Endothelial cell of umbilical vein (primary cell): ENCODE results near the gene CLEC16A. TPM values are rescaled to one million over a fixed set of nuclear protein-coding genes. Genes with fewer than 3 reads are reported as not detected.

ENCODE experiments used
- BruUV-seq: library from RNA; stranded (reverse); fragments of 400-500 nt; replicated peaks from 2 replicates; lab custom pipeline; 2021; lab: Mats Ljungman, UMichigan
- CTCF ChIA-PET: fragments of 300-600, 350-600 bp; sonication (Branson Sonifier 250); formaldehyde crosslinking; loops from one replicate; lab custom pipeline; 2021; ENCODE audit warnings: antibody characterized with exemption, inconsistent platforms; lab: Charles Lee
- POLR2A ChIA-PET: fragments of 300-600, 350-600 bp; sonication (Branson Sonifier 250); formaldehyde crosslinking; loops from one replicate; lab custom pipeline; 2021; ENCODE audit warnings: antibody characterized with exemption, inconsistent platforms; lab: Charles Lee
- DNase-seq: peaks from one replicate; pipeline ENCODE4 v3.0.0-alpha.2; 2011; ENCODE audit warnings: low read depth, low spot score
- FAIRE-seq: peaks from 2 replicates; lab custom pipeline; 2011; peaks lifted over from hg19 to GRCh38; lab: Jason Lieb, UNC
- H2AFZ ChIP-seq: 2 replicates; pipeline ENCODE4 v1.6.0; 2012; ENCODE audit warnings: low read depth, low read length, control low read depth, inconsistent platforms
- H3K27ac ChIP-seq: 2 replicates; pipeline ENCODE4 v1.5.1; 2011; ENCODE audit warnings: low read depth, mild to moderate bottlenecking, control low read depth, low read length, moderate library complexity; ENCODE audit not compliant: insufficient read depth
- H3K27me3 ChIP-seq, 2 experiments: 2 replicates each; pipeline versions ENCODE4 v1.6.0 to v1.6.1; 2011; ENCODE audit warnings: low read length in 2 of 2, mixed read lengths in 1 of 2; ENCODE audit not compliant: control insufficient read depth in 2 of 2, insufficient read depth in 2 of 2
- H3K36me3 ChIP-seq, 2 experiments: 2 replicates in 1 of 2; 3 replicates in 1 of 2; pipeline ENCODE4 v1.5.1; 2011; ENCODE audit warnings: low read length in 2 of 2, mild to moderate bottlenecking in 1 of 2, moderate library complexity in 1 of 2; ENCODE audit not compliant: control insufficient read depth in 2 of 2, insufficient read depth in 2 of 2; ENCODE audit errors: extremely low read depth in 1 of 2
- H3K4me1 ChIP-seq: 3 replicates; pipeline ENCODE4 v1.5.1; 2011; ENCODE audit warnings: mild to moderate bottlenecking, low read length; ENCODE audit not compliant: control insufficient read depth, insufficient read depth; ENCODE audit errors: extremely low read depth
- H3K4me2 ChIP-seq: 2 replicates; pipeline ENCODE4 v1.6.1; 2011; ENCODE audit warnings: low read length, control low read depth, mixed read lengths; ENCODE audit not compliant: insufficient read depth
- H3K4me3 ChIP-seq, 3 experiments: fragments of 200-600 bp in 1 of 3; sonication (generic), shearing (Covaris generic) in 1 of 3; replicated peaks in 1 of 3; 2 replicates each; pipeline ENCODE4 v1.5.1; 2011 to 2016; ENCODE audit warnings: control low read depth in 3 of 3, low read length in 3 of 3, mild to moderate bottlenecking in 2 of 3, inconsistent platforms in 1 of 3, low read depth in 1 of 3, moderate library complexity in 1 of 3; ENCODE audit not compliant: insufficient read depth in 1 of 3
- H3K79me2 ChIP-seq: 2 replicates; pipeline ENCODE4 v1.6.0; 2012; ENCODE audit warnings: low read length, inconsistent platforms; ENCODE audit not compliant: control insufficient read depth, insufficient read depth
- H3K9ac ChIP-seq: replicated peaks from 2 replicates; pipeline ENCODE3; 2011; ENCODE audit warnings: low read length, control low read depth; ENCODE audit not compliant: insufficient read depth; ENCODE audit errors: extremely low read depth
- H3K9me1 ChIP-seq: replicated peaks from 3 replicates; pipeline ENCODE4 v1.6.0; 2011; ENCODE audit warnings: mild to moderate bottlenecking, low read length; ENCODE audit not compliant: control insufficient read depth, insufficient read depth; ENCODE audit errors: extremely low read depth
- H3K9me3 ChIP-seq: replicated peaks from 2 replicates; pipeline ENCODE4 v1.5.1; 2012; ENCODE audit warnings: low read length, inconsistent platforms; ENCODE audit not compliant: control insufficient read depth, insufficient read depth
- H4K20me1 ChIP-seq: replicated peaks from 2 replicates; pipeline ENCODE3; 2011; ENCODE audit warnings: mild to moderate bottlenecking, low read length; ENCODE audit not compliant: control insufficient read depth, insufficient read depth; ENCODE audit errors: extremely low read depth
- EZH2 ChIP-seq: IDR thresholded peaks from 2 replicates; pipeline ENCODE4 v1.6.1; 2012; ENCODE audit warnings: borderline replicate concordance, low read depth, mild to moderate bottlenecking, moderate library complexity, low read length, inconsistent platforms; ENCODE audit not compliant: severe bottlenecking
- FOS ChIP-seq: IDR thresholded peaks from 2 replicates; pipeline ENCODE4 v1.6.1; 2011; ENCODE audit warnings: mild to moderate bottlenecking, low read length, moderate library complexity, borderline replicate concordance; ENCODE audit not compliant: insufficient read depth
- JUN ChIP-seq: IDR thresholded peaks from 2 replicates; pipeline ENCODE4 v1.6.1; 2011; ENCODE audit warnings: borderline replicate concordance, low read depth; ENCODE audit not compliant: insufficient read length, insufficient read depth
- MYC ChIP-seq: IDR thresholded peaks from one replicate; pipeline ENCODE4 v1.6.1; 2011; ENCODE audit warnings: mild to moderate bottlenecking, low read depth, low read length
- POLR2A ChIP-seq: IDR thresholded peaks from 2 replicates; pipeline ENCODE4 v1.6.1; 2012; ENCODE audit warnings: low read depth, mild to moderate bottlenecking, control low read depth, low read length
- dilution Hi-C: fragments of 300-500 bp; cut with MboI; formaldehyde crosslinking; loops from one replicate; pipeline ENCODE4 v1.15.0; 2019; ENCODE audit warnings: low sequenced_read_pairs; ENCODE audit not compliant: extremely low pct_ligation_motif_present
- intact Hi-C: fragments of 100-400 bp; cut with micrococcal nuclease; formaldehyde crosslinking; loops from one replicate; pipeline ENCODE4 v1.10.0; 2022
- polyA plus RNA-seq, 4 experiments: library from polyadenylated mRNA; depleted of rRNA in 3 of 4; stranded (reverse) in 3 of 4; unstranded in 1 of 4; fragments of >200 nt; gene quantifications; 2 replicates each; pipeline versions ENCODE4 v1.2.1 to v1.2.3, GENCODE V29; 2011 to 2012; ENCODE audit warnings: missing spikeins in 1 of 4
- total RNA-seq: library from RNA; stranded (reverse); gene quantifications from 2 replicates; pipeline ENCODE4 v1.2.3, GENCODE V29; 2021
- TF ChIP-seq, protein P1 (sequence below), 2 donors: IDR thresholded peaks; 1 replicate in 1 of 2; 2 replicates in 1 of 2; pipeline ENCODE4 v1.5.1; 2011; ENCODE audit warnings: low read length in 2 of 2, mild to moderate bottlenecking in 2 of 2, moderate library complexity in 2 of 2, control low read depth in 1 of 2, inconsistent platforms in 1 of 2, low read depth in 1 of 2; ENCODE audit not compliant: insufficient read depth in 1 of 2; ENCODE audit errors: extremely low read depth in 1 of 2

CLEC16A gene
- total and polyA plus RNA-seq, 2 donors (not counting 3 experiments of a cell fraction or from before 2014, with no cell fraction given) = 11.4 to 23.3 TPM

DNA sequence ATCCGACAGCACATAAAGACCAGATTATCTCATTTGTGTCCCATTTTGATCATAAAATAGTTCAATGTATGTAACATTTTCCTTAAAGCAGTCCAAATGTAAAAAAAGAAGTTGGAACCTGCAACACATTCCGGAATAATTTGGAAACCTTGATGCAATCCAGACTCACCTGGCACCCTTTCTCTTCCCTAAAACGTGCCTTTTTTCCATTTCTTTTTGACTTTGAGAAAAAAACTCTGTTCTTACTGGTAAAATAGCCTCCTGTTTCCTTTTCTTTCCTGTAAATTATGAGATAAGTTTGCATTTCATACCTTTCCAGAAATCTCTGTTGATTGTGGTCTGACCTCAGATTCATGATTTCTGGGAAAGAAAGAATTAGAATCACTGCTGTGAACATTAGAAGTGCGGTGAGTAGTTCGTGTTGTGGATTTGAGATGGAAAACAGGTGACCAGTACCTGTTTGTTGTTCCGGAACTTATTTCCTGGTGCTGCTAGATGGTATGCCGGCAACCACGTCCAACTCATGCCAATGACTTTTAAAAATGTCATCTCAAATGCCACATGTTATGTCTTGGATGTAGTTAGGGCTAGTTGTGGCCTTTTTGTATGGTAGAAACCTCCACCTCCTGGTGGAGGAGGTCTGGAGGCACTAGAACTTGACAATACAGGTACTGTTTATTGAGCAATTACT lies 203.5 kb downstream of the CLEC16A start:
- H3K9me1 ChIP-seq = no peaks in the 10 kb centered on the region
- no peaks in the 10 kb centered on the region for H4K20me1 ChIP-seq
- H3K4me3 ChIP-seq = no peak overlapping the region
- CTCF ChIA-PET = interaction anchor here (1.2 kb wide), 1 partner anchor 108 kb away, joined by 3 read pairs; the partner anchor contains the start of gene SOCS1
- no peak overlapping the region for H3K27ac ChIP-seq
- no peaks in the 10 kb centered on the region for H3K27me3 ChIP-seq
- no peak for TF ChIP-seq FOS
- no peak for TF ChIP-seq MYC
- no peak for TF ChIP-seq EZH2
- no peak for TF ChIP-seq JUN
- no peak for TF ChIP-seq POLR2A
- TF ChIP-seq, protein P1, sequence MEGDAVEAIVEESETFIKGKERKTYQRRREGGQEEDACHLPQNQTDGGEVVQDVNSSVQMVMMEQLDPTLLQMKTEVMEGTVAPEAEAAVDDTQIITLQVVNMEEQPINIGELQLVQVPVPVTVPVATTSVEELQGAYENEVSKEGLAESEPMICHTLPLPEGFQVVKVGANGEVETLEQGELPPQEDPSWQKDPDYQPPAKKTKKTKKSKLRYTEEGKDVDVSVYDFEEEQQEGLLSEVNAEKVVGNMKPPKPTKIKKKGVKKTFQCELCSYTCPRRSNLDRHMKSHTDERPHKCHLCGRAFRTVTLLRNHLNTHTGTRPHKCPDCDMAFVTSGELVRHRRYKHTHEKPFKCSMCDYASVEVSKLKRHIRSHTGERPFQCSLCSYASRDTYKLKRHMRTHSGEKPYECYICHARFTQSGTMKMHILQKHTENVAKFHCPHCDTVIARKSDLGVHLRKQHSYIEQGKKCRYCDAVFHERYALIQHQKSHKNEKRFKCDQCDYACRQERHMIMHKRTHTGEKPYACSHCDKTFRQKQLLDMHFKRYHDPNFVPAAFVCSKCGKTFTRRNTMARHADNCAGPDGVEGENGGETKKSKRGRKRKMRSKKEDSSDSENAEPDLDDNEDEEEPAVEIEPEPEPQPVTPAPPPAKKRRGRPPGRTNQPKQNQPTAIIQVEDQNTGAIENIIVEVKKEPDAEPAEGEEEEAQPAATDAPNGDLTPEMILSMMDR (IDR thresholded peaks at IDR 0.05; ENCODE audit: extremely low read depth in 1 of 2, insufficient read depth in 1 of 2, low read depth in 1 of 2, low read length in 2 of 2) = no peak
- H3K9me3 ChIP-seq = no peaks in the 10 kb centered on the region
- no peaks in the 10 kb centered on the region for H3K4me1 ChIP-seq
- H2AFZ ChIP-seq = no peak overlapping the region
- POLR2A ChIA-PET = no interaction called here
- H3K9ac ChIP-seq = no peak overlapping the region
- no peak for FAIRE-seq
- H3K4me2 ChIP-seq = no peak overlapping the region
- no TSS peak for BruUV-seq
- intact Hi-C loops = no loop called here
- dilution Hi-C loops = no loop called here
- H3K36me3 ChIP-seq = no peaks in the 10 kb centered on the region
- no peaks in the 10 kb centered on the region for H3K79me2 ChIP-seq
- no peak for DNase-seq
